Muscle of back (tissue), 10 donors: ENCODE data around the gene CPNE5. TPM values are rescaled to one million over a fixed set of nuclear protein-coding genes. Genes with fewer than 3 reads are reported as not detected.

ENCODE experiments used
- polyA plus RNA-seq, 10 donors: library from polyadenylated mRNA; unstranded; fragments of 120-200 nt; gene quantifications; one replicate each; pipeline ENCODE4 v1.2.1, GENCODE V29; 2013; ENCODE audit not compliant: insufficient read length in 10 of 10

The CPNE5 gene
- polyA plus RNA-seq, 10 donors = 4.5 to 20.4 (median 11.7) TPM

Other genes starting within 250 kb of the CPNE5 start
- 100 to 1,000 TPM; 281 to 422 (median 312) TPM for gene SRSF3, start 245.1 kb downstream of the CPNE5 start, polyA plus RNA-seq
- 100 to 1,000 TPM in 8 of 10 donors, 10 to 100 TPM in 2; 84.2 to 180 (median 118) TPM for gene CDKN1A, start 160.7 kb downstream of the CPNE5 start, polyA plus RNA-seq
- gene RAB44, start 141.6 kb downstream of the CPNE5 start, polyA plus RNA-seq = under 1 TPM in 9 of 10 donors, not detected in 1; 0.08 to 0.19 (median 0.16) TPM
- 10 to 100 TPM; 31.7 to 42.8 (median 35.3) TPM for gene PPIL1, start 35.4 kb upstream of the CPNE5 start, polyA plus RNA-seq
- gene C6orf89, start 46.5 kb upstream of the CPNE5 start, polyA plus RNA-seq = 10 to 100 TPM; 29.5 to 40.8 (median 34.7) TPM
- 10 to 100 TPM in 9 of 10 donors, 1 to 10 TPM in 1; 7.0 to 78.0 (median 27.0) TPM for gene PI16, start 115.3 kb upstream of the CPNE5 start, polyA plus RNA-seq
- gene MTCH1, start 146.8 kb upstream of the CPNE5 start, polyA plus RNA-seq = 100 to 1,000 TPM in 7 of 10 donors, 10 to 100 TPM in 3; 93.3 to 132 (median 112) TPM
- 1 to 10 TPM; 2.0 to 6.3 (median 3.4) TPM for gene FGD2, start 166.2 kb upstream of the CPNE5 start, polyA plus RNA-seq